ENCODE measurements around the gene TPPP.
"Not testable (repeated sequence)": the region's sequence is repeated elsewhere in the genome, so short reads cannot be mapped to it uniquely, and the experiment has no call there.

TPPP gene

DNA sequence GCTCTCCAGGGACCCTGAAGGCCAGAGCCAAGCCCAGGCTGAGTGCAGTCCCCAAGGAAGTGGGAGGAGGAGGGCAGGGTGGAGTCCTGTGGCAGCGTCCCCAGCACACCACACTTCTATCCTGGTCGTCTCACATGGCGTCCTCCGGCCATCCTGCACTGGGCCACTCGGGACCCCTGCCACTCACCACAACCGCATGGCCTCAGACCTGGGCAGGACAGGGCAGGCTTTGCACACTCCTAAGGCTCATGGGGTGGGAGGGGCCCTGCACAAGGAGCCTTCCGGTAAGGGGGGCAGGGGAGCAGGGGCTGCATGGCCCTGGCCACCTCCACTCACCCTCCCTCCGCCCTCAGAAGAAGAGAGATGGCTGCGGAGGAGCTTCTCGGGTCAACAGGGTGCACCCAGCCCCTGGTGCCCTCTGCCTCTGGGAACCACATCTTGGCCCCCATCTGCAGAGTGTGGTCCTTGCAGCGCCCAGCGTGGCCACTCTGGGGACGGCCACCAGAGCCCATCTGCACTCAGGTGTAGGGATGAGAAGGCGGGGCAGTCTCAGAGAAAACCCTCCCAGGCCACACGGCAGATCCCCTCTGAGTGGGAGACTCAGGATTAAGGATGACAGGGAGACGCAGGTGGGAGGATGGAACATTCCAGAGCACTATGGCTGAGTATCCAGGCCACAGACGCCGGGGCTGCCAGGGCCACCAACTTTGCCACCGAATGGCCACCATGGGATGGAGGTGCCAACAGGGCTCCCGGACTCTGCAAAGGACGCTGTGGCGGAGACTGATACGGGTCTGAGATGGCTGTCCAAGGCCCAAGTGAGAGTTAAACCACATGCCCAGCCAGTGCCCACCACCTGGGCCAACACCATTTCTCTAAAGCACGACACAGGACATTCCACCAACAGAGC is 7.6 kb downstream of the TPPP start:
- no peak overlapping the region for H3K4me3 ChIP-seq (replicated peaks in 1 of 2; ENCODE audit: low read depth in 2 of 2, low read length in 2 of 2)
- TF ChIP-seq, protein P1, sequence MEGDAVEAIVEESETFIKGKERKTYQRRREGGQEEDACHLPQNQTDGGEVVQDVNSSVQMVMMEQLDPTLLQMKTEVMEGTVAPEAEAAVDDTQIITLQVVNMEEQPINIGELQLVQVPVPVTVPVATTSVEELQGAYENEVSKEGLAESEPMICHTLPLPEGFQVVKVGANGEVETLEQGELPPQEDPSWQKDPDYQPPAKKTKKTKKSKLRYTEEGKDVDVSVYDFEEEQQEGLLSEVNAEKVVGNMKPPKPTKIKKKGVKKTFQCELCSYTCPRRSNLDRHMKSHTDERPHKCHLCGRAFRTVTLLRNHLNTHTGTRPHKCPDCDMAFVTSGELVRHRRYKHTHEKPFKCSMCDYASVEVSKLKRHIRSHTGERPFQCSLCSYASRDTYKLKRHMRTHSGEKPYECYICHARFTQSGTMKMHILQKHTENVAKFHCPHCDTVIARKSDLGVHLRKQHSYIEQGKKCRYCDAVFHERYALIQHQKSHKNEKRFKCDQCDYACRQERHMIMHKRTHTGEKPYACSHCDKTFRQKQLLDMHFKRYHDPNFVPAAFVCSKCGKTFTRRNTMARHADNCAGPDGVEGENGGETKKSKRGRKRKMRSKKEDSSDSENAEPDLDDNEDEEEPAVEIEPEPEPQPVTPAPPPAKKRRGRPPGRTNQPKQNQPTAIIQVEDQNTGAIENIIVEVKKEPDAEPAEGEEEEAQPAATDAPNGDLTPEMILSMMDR (IDR thresholded peaks at IDR 0.05; ENCODE audit: low read depth, low read length): no peak

DNA sequence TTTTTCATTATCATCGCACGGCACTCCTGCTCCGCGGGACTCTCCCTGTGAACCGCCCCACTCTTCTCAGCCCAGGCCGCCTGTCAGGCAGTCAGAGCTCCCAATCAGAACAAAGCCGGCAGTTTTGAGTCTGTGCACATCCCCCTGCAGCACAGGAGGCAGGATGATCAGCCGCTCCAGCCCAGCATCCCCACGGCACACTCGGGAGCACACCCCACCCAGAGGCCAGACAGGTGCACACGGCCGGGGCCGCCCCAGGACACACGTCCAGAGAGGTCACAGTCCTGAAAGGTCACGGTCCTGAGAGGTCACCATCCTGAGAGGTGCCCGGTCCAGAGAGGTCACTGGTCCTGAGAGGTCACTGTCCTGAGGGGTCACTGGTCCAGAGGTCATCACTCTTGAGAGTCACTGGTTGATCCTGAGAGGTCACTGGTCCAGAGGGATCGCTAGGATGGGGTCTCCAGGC is 8.4 kb downstream of the TPPP start:
- H3K4me3 ChIP-seq (replicated peaks in 1 of 2; ENCODE audit: low read depth in 2 of 2, low read length in 2 of 2): no peak overlapping the region
- TF ChIP-seq, protein P1 (IDR thresholded peaks at IDR 0.05; ENCODE audit: low read depth, low read length): no peak

More for the DNA sequence above, 7.6 kb downstream of the TPPP start:
- DNase-seq (ENCODE audit: low read depth in 2 of 2): no peak

GRCh38 chr5:683551-684481 is 9.3 kb downstream of the TPPP start:
- TF ChIP-seq, protein P1 (IDR thresholded peaks at IDR 0.05; ENCODE audit: low read depth, low read length): no peak
- DNase-seq (ENCODE audit: low read depth in 2 of 2): no peak
- H3K4me3 ChIP-seq (replicated peaks in 1 of 2; ENCODE audit: low read depth in 2 of 2, low read length in 2 of 2): no peak overlapping the region

More for the DNA sequence above, 8.4 kb downstream of the TPPP start:
- no peak for DNase-seq (ENCODE audit: low read depth in 2 of 2)

- not testable (repeated sequence) for H3K4me3 ChIP-seq (replicated peaks in 1 of 2; ENCODE audit: low read depth in 2 of 2, low read length in 2 of 2); DNase-seq (ENCODE audit: low read depth in 2 of 2)
Measured at GRCh38 chr5:682651-683358, 10.3 kb downstream of the TPPP start.

GRCh38 chr5:682216-682615 is 10.9 kb downstream of the TPPP start:
- H3K4me3 ChIP-seq (replicated peaks in 1 of 2; ENCODE audit: low read depth in 2 of 2, low read length in 2 of 2); DNase-seq (ENCODE audit: low read depth in 2 of 2): not testable (repeated sequence)

DNA sequence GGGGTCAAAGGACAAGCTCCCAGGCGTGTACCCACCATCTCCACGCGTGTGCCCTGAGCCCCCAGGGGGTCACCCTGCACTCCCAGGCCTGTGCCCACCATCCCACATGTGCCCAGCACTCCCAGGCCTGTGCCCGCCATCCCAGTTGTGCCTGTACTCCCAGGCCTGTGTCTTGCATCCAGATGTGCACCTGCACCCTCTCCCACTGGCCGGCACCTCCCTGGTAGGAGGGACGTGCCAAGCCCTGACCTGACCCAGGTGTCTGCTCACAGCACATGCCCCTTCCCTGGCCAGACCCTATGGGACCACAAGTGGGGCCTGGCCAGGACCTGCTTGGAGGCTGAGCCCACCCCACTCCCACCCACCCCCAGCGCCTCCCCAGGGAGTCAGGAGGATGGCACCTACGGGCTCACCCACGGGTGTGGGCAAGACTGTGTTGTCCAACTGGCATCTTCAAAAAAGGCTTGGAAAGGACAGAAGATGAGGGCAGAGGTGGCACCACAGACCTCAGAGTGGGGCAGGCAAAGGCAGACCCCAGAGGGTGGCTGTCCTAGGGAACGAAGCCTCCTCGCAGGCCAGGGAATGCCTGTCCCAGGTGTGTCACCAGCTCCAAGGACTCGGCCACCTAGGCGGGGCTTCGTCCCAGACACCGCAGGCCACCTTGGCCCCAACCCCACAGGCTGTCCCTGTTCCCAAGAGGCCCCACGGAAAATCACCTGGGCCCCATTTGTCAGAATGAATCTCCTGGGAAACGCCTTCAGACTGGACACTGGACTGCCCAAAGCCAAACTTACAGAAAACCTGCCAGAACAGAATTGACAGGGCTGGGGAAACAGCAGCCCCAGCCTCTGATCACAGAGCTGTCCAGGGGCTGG is 11.6 kb downstream of the TPPP start:
- not testable (repeated sequence) for H3K4me3 ChIP-seq (replicated peaks in 1 of 2; ENCODE audit: low read depth in 2 of 2, low read length in 2 of 2); DNase-seq (ENCODE audit: low read depth in 2 of 2)

DNA sequence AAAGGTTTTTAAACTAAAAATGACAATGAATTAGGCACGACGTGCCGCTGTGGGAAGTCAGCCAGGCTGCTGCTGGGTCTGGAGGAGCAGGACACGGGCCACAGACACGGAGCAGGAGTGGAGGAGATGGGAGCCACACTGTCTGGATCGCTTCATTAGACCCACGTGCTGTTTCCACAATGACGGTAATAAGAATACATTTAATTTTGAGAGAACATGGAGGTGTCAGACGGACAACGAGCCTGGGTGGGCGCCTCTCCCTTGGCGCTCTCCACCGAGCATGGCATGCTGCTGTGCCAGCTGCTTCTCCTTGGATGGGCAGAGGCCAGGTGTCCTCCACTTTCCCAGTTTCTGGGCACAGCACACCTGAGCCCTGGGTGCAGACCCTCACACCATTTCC is 12.3 kb downstream of the TPPP start:
- DNase-seq (ENCODE audit: low read depth in 2 of 2); H3K4me3 ChIP-seq (replicated peaks in 1 of 2; ENCODE audit: low read depth in 2 of 2, low read length in 2 of 2): not testable (repeated sequence)

- DNase-seq (ENCODE audit: low read depth in 2 of 2); H3K4me3 ChIP-seq (replicated peaks in 1 of 2; ENCODE audit: low read depth in 2 of 2, low read length in 2 of 2): not testable (repeated sequence)
Measured at GRCh38 chr5:680118-680795, 12.9 kb downstream of the TPPP start.

DNA sequence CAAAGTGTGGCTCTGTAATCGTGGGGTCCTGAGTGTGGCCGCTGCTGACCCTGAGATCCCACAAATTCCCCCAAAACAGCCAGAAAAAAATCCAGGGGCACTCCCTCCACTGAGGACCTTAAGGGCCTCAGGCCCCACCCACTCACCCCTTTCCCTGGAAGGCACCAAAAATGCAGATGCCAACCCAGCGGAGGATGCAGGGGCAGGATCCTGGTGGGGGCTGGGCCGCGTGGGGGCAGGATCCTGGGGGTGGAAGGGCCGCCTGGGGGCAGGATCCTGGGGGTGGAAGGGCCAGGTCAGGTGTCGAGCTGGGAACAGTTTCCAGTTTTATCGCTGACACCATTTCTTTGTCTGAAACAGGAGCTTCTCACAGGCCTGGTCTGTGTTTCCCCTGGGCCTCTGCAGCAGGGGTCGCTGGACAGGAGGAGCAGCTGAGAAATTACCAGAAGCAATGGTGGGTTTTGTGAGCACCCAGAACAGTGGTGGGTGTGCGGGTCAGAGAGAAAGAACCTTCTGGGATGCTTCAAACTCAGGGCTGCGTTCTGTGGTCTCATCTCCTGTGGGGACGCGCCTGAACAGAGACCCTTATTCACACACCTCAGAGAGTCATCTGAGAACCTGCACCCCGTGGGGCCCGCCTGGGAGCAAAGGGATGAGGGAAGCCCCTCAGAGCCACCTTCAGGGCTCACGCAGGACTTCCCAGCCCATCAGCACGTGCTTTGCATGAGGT is 13.8 kb downstream of the TPPP start:
- DNase-seq (ENCODE audit: low read depth in 2 of 2); H3K4me3 ChIP-seq (replicated peaks in 1 of 2; ENCODE audit: low read depth in 2 of 2, low read length in 2 of 2): not testable (repeated sequence)

GRCh38 chr5:678521-678920 is 14.6 kb downstream of the TPPP start:
- DNase-seq (ENCODE audit: low read depth in 2 of 2); H3K4me3 ChIP-seq (replicated peaks in 1 of 2; ENCODE audit: low read depth in 2 of 2, low read length in 2 of 2): not testable (repeated sequence)

Data from cardiac fibroblast (primary cell).